H1 (cell line): ENCODE measurements around the gene THRB. TPM values are rescaled to one million over a fixed set of nuclear protein-coding genes. Genes with fewer than 3 reads are reported as not detected.

ENCODE experiments used
- CTCF ChIA-PET: fragments of 300-600 bp; sonication (Branson Sonifier 250); formaldehyde crosslinking; loops from one replicate; lab custom pipeline; 2021; ENCODE audit not compliant: partially characterized antibody; lab: Charles Lee
- POLR2A ChIA-PET: fragments of 300-600 bp; sonication (Branson Sonifier 250); formaldehyde crosslinking; loops from one replicate; lab custom pipeline; 2021; ENCODE audit warnings: inconsistent platforms; ENCODE audit not compliant: partially characterized antibody; lab: Charles Lee
- DNase-seq, 2 experiments: peaks; one replicate each; pipeline versions ENCODE4 v3.0.0 to v3.0.0-alpha.2; 2010 to 2022; ENCODE audit warnings: low spot score in 2 of 2, low read depth in 1 of 2, mixed read lengths in 1 of 2
- FAIRE-seq: peaks from 2 replicates; lab custom pipeline; 2011; peaks lifted over from hg19 to GRCh38; lab: Jason Lieb, UNC
- H2AFZ ChIP-seq: 2 replicates; pipeline ENCODE4 v1.8.1; 2012; ENCODE audit warnings: low read length, inconsistent platforms
- H2AK5ac ChIP-seq: 2 replicates; pipeline ENCODE4 v1.6.1; 2013; ENCODE audit warnings: low read depth, low read length
- H2BK120ac ChIP-seq: replicated peaks from 2 replicates; pipeline ENCODE3; 2013; ENCODE audit warnings: low read depth, low read length, inconsistent platforms
- H2BK12ac ChIP-seq: 2 replicates; pipeline ENCODE4 v1.6.1; 2013; ENCODE audit warnings: low read depth, low read length
- H2BK15ac ChIP-seq: 2 replicates; pipeline ENCODE4 v1.6.1; 2013; ENCODE audit warnings: low read length
- H2BK20ac ChIP-seq: 2 replicates; pipeline ENCODE4 v1.6.1; 2013; ENCODE audit warnings: low read length
- H2BK5ac ChIP-seq: 2 replicates; pipeline ENCODE4 v1.6.1; 2013; ENCODE audit warnings: low read depth, low read length
- H3K14ac ChIP-seq: 2 replicates; pipeline ENCODE4 v1.6.1; 2013; ENCODE audit warnings: inconsistent platforms; ENCODE audit not compliant: insufficient read length
- H3K18ac ChIP-seq: 2 replicates; pipeline ENCODE4 v1.6.1; 2013; ENCODE audit warnings: low read length; ENCODE audit errors: extremely low read depth
- H3K23ac ChIP-seq: 2 replicates; pipeline ENCODE4 v1.6.1; 2013; ENCODE audit warnings: inconsistent platforms; ENCODE audit not compliant: insufficient read length
- H3K23me2 ChIP-seq: 2 replicates; pipeline ENCODE4 v1.6.1; 2013; ENCODE audit warnings: low read depth, low read length
- H3K27ac ChIP-seq: 2 replicates; pipeline ENCODE4 v1.6.1; 2011; ENCODE audit warnings: low read depth, low read length, inconsistent platforms
- H3K27me3 ChIP-seq, 4 experiments: replicated peaks in 1 of 4; 1 replicate in 1 of 4; 2 replicates in 3 of 4; pipeline versions ENCODE4 v1.6.1 to v1.8.1; 2011 to 2013; ENCODE audit warnings: low read length in 3 of 4, mild to moderate bottlenecking in 3 of 4, inconsistent platforms in 2 of 4, mixed read lengths in 2 of 4, moderate library complexity in 1 of 4; ENCODE audit not compliant: control insufficient read depth in 3 of 4, insufficient read depth in 3 of 4; ENCODE audit errors: extremely low read depth in 1 of 4
- H3K36me3 ChIP-seq, 4 experiments: 2 replicates each; pipeline versions ENCODE4 v1.6.1 to v1.8.1; 2011 to 2013; ENCODE audit warnings: mild to moderate bottlenecking in 4 of 4, low read length in 3 of 4, moderate library complexity in 2 of 4, control low read depth in 1 of 4, inconsistent platforms in 1 of 4; ENCODE audit not compliant: insufficient read depth in 4 of 4, control insufficient read depth in 2 of 4
- H3K4ac ChIP-seq: replicated peaks from 2 replicates; pipeline ENCODE3; 2013; ENCODE audit warnings: low read length, low read depth, mixed read lengths, inconsistent platforms; ENCODE audit not compliant: insufficient read length
- H3K4me1 ChIP-seq, 4 experiments: replicated peaks in 1 of 4; 1 replicate in 1 of 4; 2 replicates in 3 of 4; pipeline versions ENCODE4 v1.6.1 to v1.8.1; 2011 to 2013; ENCODE audit warnings: low read length in 3 of 4, inconsistent platforms in 2 of 4, mixed read lengths in 1 of 4; ENCODE audit not compliant: insufficient read depth in 4 of 4, control insufficient read depth in 3 of 4
- H3K4me2 ChIP-seq, 2 experiments: 2 replicates each; pipeline versions ENCODE4 v1.6.1 to v1.8.1; 2011 to 2013; ENCODE audit warnings: low read depth in 2 of 2, low read length in 2 of 2, control low read depth in 1 of 2, inconsistent platforms in 1 of 2, mild to moderate bottlenecking in 1 of 2; ENCODE audit not compliant: insufficient read depth in 1 of 2
- H3K4me3 ChIP-seq, 4 experiments: fragments of 200-600, 300-600 bp in 1 of 4; sonication (generic), shearing (Covaris generic), sonication (Bioruptor Twin) in 1 of 4; 2 replicates each; pipeline versions ENCODE4 v1.5.1 to v1.8.1; 2011 to 2016; ENCODE audit warnings: low read length in 4 of 4, low read depth in 3 of 4, control low read depth in 2 of 4, inconsistent platforms in 2 of 4, mild to moderate bottlenecking in 2 of 4, mixed read lengths in 1 of 4, moderate library complexity in 1 of 4; ENCODE audit not compliant: insufficient read depth in 2 of 4; ENCODE audit errors: extremely low read depth in 1 of 4
- H3K56ac ChIP-seq: replicated peaks from 2 replicates; pipeline ENCODE3; 2013; ENCODE audit warnings: low read depth, mild to moderate bottlenecking, mixed read lengths, low read length, inconsistent platforms; ENCODE audit not compliant: insufficient read length
- H3K79me1 ChIP-seq: 2 replicates; pipeline ENCODE4 v1.6.1; 2013; ENCODE audit warnings: low read depth, low read length, control low read depth
- H3K79me2 ChIP-seq, 2 experiments: 2 replicates each; pipeline versions ENCODE4 v1.6.1 to v1.8.1; 2012 to 2013; ENCODE audit warnings: low read length in 2 of 2, mild to moderate bottlenecking in 2 of 2, inconsistent platforms in 1 of 2; ENCODE audit not compliant: insufficient read depth in 2 of 2, control insufficient read depth in 1 of 2
- H3K9ac ChIP-seq, 4 experiments: replicated peaks in 1 of 4; 1 replicate in 1 of 4; 2 replicates in 3 of 4; pipeline versions ENCODE4 v1.6.1 to v1.8.1; 2011 to 2013; ENCODE audit warnings: low read depth in 3 of 4, low read length in 3 of 4, control low read depth in 2 of 4, mild to moderate bottlenecking in 2 of 4, moderate library complexity in 2 of 4, inconsistent platforms in 1 of 4; ENCODE audit errors: extremely low read depth in 1 of 4
- H3K9me3 ChIP-seq, 2 experiments: 2 replicates each; pipeline versions ENCODE4 v1.6.1 to v1.8.1; 2012 to 2013; ENCODE audit warnings: mild to moderate bottlenecking in 2 of 2, moderate library complexity in 2 of 2, control low read depth in 1 of 2, inconsistent platforms in 1 of 2, low read depth in 1 of 2, low read length in 1 of 2, mixed read lengths in 1 of 2; ENCODE audit not compliant: insufficient read depth in 2 of 2
- H4K20me1 ChIP-seq, 2 experiments: replicated peaks in 1 of 2; 2 replicates each; pipeline versions ENCODE3 to v1.8.1; 2011 to 2013; ENCODE audit warnings: inconsistent platforms in 2 of 2, low read length in 2 of 2, mild to moderate bottlenecking in 1 of 2; ENCODE audit not compliant: insufficient read depth in 2 of 2, control insufficient read depth in 1 of 2
- H4K5ac ChIP-seq: 2 replicates; pipeline ENCODE4 v1.6.1; 2013; ENCODE audit warnings: low read length, low read depth, mixed read lengths, inconsistent platforms; ENCODE audit not compliant: insufficient read length
- H4K8ac ChIP-seq: 2 replicates; pipeline ENCODE4 v1.8.0; 2013; ENCODE audit warnings: mild to moderate bottlenecking, moderate library complexity, low read length, inconsistent platforms; ENCODE audit not compliant: insufficient read depth; ENCODE audit errors: extremely low read depth
- H4K91ac ChIP-seq: replicated peaks from 2 replicates; pipeline ENCODE3; 2013; ENCODE audit warnings: low read length, mixed read lengths, inconsistent platforms; ENCODE audit not compliant: insufficient read length
- ATF2 ChIP-seq: IDR thresholded peaks from 2 replicates; pipeline ENCODE4 v1.6.1; 2012; ENCODE audit warnings: low read length, inconsistent platforms
- BCL11A ChIP-seq, 2 experiments: IDR thresholded peaks; one replicate each; pipeline ENCODE4 v1.6.1; 2011; ENCODE audit warnings: low read depth in 2 of 2, low read length in 2 of 2, mild to moderate bottlenecking in 2 of 2
- E2F6 ChIP-seq: IDR thresholded peaks from 2 replicates; pipeline ENCODE4 v1.6.1; 2012; ENCODE audit warnings: inconsistent platforms
- EZH2 ChIP-seq: fragments of 200-600 bp; sonication (generic); IDR thresholded peaks from 2 replicates; pipeline ENCODE4 v1.7.1; 2012; ENCODE audit warnings: low read depth, mild to moderate bottlenecking, moderate library complexity, low read length, inconsistent platforms; ENCODE audit not compliant: severe bottlenecking
- KDM1A ChIP-seq: fragments of 200-600, 300-600 bp; sonication (generic); IDR thresholded peaks from 2 replicates; pipeline ENCODE4 v1.7.1; 2016; ENCODE audit warnings: mild to moderate bottlenecking, low read length, borderline replicate concordance
- POLR2AphosphoS5 ChIP-seq: IDR thresholded peaks from 2 replicates; pipeline ENCODE4 v1.6.1; 2011; ENCODE audit warnings: low read depth, low read length
- RAD21 ChIP-seq, 2 experiments: IDR thresholded peaks in 1 of 2; conservative IDR thresholded peaks in 1 of 2; 2 replicates each; pipeline ENCODE4 v1.6.1; 2011; ENCODE audit warnings: low read depth in 2 of 2, low read length in 2 of 2, improper control_type of control experiment in 1 of 2, inconsistent platforms in 1 of 2, mild to moderate bottlenecking in 1 of 2, moderate library complexity in 1 of 2
- RNF2 ChIP-seq: fragments of 200-900, 300-1000 bp; sonication (generic); IDR thresholded peaks from 2 replicates; pipeline ENCODE4 v1.7.1; 2016; ENCODE audit warnings: borderline replicate concordance, low read depth, mild to moderate bottlenecking, antibody characterized with exemption, low read length; ENCODE audit not compliant: poor library complexity, severe bottlenecking; ENCODE audit errors: missing control alignments
- TAF1 ChIP-seq: IDR thresholded peaks from 2 replicates; pipeline ENCODE4 v1.6.1; 2011; ENCODE audit warnings: mild to moderate bottlenecking, low read depth, low read length
- WGBS, 2 experiments: shearing (Covaris generic) in 1 of 2; methylation state at CpG; one replicate each; pipeline versions ENCODE4 v1.1.6 to v1.1.7; 2013 to 2015; ENCODE audit warnings: low lambda C conversion rate in 2 of 2, mixed read lengths in 2 of 2, inconsistent platforms in 1 of 2, low coverage in 1 of 2, missing lambda C conversion rate in 1 of 2; ENCODE audit not compliant: insufficient replicate concordance in 2 of 2, insufficient coverage in 1 of 2, insufficient read length in 1 of 2; ENCODE audit errors: extremely low coverage in 1 of 2, missing lambda C conversion rate in 1 of 2; 5-methylcytosine and 5-hydroxymethylcytosine counted together
- polyA plus RNA-seq, 7 experiments: library from polyadenylated mRNA; depleted of rRNA in 3 of 7; stranded (reverse) in 5 of 7; unstranded in 2 of 7; fragments of >200 nt in 5 of 7; fragments of 200-250 nt in 2 of 7; gene quantifications; 1 replicate in 5 of 7; 2 replicates in 1 of 7; 4 replicates in 1 of 7; pipeline versions ENCODE4 v1.2.1 to v1.2.3, GENCODE V29; 2011 to 2013; ENCODE audit warnings: missing spikeins in 2 of 7, mixed read lengths in 2 of 7
- total RNA-seq: library from RNA; stranded (reverse); fragmentation: NEBNext Ultra II Directional; extraction: Animal tissue kit (Norgen Biotek cat#: 25700); gene quantifications from 2 replicates; pipeline ENCODE4 v1.2.1, GENCODE V29; 2021
- TF ChIP-seq, protein P1 (sequence below): IDR thresholded peaks from 2 replicates; pipeline ENCODE4 v1.6.1; 2011; ENCODE audit warnings: low read length, improper control_type of control experiment

The THRB gene
- total and polyA plus RNA-seq, 2 of the 8 experiments (the other 6 are each of a cell fraction or from before 2014, with no cell fraction given) = 0.98 to 3.9 TPM

DNA sequence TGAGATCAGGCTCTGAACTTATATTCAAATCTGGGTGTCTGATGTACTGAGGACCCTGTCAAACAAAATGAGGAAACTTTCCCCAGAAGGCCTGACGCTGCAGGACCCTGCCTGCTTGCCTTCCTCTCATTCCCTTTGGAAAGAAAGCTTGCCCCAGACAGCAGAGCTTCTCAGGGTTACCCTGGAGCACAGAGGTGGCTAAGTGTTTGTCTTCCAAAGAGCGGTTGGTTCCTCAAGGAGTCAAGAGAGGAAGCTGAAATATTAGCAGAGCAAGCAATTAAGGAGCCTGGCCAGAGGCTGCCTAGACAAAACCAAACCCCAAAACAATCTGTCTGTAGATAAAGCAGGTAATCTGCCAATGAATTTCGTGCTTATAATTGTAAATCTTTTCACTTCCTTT lies 374.2 kb downstream of the THRB start:
- Histone ChIP-seq H4K20me1 (no peaks in the 10 kb centered on the region), H4K5ac (no peak overlapping the region), H4K91ac (no peak overlapping the region), H3K4me1 (no peaks in the 10 kb centered on the region), H3K56ac (no peak overlapping the region), H3K79me1 (no peaks in the 10 kb centered on the region), H4K8ac (no peak overlapping the region), H3K9ac (no peak overlapping the region), H3K27me3 (no peaks in the 10 kb centered on the region), H3K4ac (no peak overlapping the region), H2BK15ac (no peak overlapping the region), H3K79me2 (no peaks in the 10 kb centered on the region), H2BK20ac (no peak overlapping the region), H3K9me3 (no peaks in the 10 kb centered on the region), H2AK5ac (no peak overlapping the region), H3K23me2 (no peaks in the 10 kb centered on the region), H3K23ac (no peak overlapping the region), H2BK120ac (no peak overlapping the region), H3K4me3 (no peak overlapping the region), H3K4me2 (no peak overlapping the region), H3K18ac (no peak overlapping the region), H3K36me3 (no peaks in the 10 kb centered on the region), H3K27ac (no peak overlapping the region), H3K14ac (no peak overlapping the region), H2AFZ (no peak overlapping the region), H2BK12ac (no peak overlapping the region), H2BK5ac (no peak overlapping the region)
- DNase-seq (no peak), FAIRE-seq (no peak)
- POLR2A ChIA-PET = no interaction called here
- CTCF ChIA-PET = interaction anchor here (1.2 kb wide), 1 partner anchor 32 kb away, joined by 4 read pairs; no protein-coding TSS in a partner anchor
- WGBS, 2 experiments = 91% methylated on average over 3 of the region's 3 CpGs; no CpG with 5 or more reads in 1 of the 2 experiments
- TF ChIP-seq RAD21 (IDR thresholded peaks at IDR 0.05 in 1 of 2, conservative IDR thresholded peaks at IDR 0.05 in 1 of 2; ENCODE audit: low read depth in 2 of 2, low read length in 2 of 2) = no peak
- no peak for TF ChIP-seq TAF1
- TF ChIP-seq EZH2 = no peak
- TF ChIP-seq E2F6 = no peak
- no peak for TF ChIP-seq BCL11A (IDR thresholded peaks at IDR 0.05; ENCODE audit: low read depth in 2 of 2, low read length in 2 of 2)
- no peak for TF ChIP-seq POLR2AphosphoS5
- TF ChIP-seq, protein P1, sequence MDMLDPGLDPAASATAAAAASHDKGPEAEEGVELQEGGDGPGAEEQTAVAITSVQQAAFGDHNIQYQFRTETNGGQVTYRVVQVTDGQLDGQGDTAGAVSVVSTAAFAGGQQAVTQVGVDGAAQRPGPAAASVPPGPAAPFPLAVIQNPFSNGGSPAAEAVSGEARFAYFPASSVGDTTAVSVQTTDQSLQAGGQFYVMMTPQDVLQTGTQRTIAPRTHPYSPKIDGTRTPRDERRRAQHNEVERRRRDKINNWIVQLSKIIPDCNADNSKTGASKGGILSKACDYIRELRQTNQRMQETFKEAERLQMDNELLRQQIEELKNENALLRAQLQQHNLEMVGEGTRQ = no peak
- TF ChIP-seq ATF2 = no peak
- TF ChIP-seq RNF2 = no peak
- TF ChIP-seq KDM1A = no peak
